NCI-H1417 treated with DMSO at 0.1 percent for 48 hours (cell line): Measurements from ENCODE around the gene KRT79.
"Not testable (repeated sequence)": the region's sequence is repeated elsewhere in the genome, so short reads cannot be mapped to it uniquely, and the experiment has no call there.

ENCODE experiments used
- DNase-seq: peaks from one replicate; lab custom pipeline; 2025; lab: John Stamatoyannopoulos, UW

The KRT79 gene

GRCh38 chr12:52806821-52807543 lies 27.1 kb downstream of the KRT79 start:
- DNase-seq = no peak

- no peak for DNase-seq
These were observed 27.8 kb downstream of the KRT79 start for GRCh38 chr12:52806169-52806811.

DNA sequence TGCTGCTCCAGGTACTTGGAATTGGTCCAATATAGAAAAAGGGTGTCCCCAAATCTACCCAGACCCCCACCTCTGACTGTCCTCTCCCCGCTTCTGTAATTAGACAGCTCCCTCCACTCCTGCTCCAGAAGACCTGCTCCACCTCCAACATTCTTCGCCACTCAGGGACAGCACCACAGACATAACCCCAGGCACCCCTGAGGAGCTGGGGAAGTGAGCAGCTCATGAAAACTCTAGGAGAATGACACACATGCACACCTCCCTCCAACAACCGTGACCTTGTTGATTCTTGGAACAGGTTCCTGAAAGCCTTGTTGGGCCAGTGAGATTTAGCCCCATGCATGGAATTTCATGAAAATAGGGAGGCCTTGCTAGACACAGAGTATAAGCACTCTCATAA lies 28.4 kb downstream of the KRT79 start:
- DNase-seq = no peak

DNA sequence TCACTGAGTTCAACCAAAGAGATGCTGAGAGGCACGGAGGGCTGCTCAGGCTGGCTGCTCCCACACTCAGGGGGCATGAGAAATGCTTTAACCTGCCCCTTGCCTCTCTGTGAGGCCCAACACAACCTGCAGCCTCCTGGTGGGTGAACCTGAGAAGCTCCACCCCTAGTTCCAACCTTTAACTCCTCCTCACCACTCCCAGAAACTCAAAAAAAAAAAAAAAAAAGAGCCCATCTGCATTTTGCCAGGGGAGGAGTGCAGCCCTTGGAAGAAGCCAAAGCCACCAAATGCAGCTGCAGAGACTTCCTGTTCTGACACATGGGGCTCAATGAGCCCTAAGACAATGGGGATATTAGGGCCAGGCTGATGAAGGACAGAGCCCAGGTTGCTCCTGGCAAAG lies 29.1 kb downstream of the KRT79 start:
- no peak for DNase-seq

DNA sequence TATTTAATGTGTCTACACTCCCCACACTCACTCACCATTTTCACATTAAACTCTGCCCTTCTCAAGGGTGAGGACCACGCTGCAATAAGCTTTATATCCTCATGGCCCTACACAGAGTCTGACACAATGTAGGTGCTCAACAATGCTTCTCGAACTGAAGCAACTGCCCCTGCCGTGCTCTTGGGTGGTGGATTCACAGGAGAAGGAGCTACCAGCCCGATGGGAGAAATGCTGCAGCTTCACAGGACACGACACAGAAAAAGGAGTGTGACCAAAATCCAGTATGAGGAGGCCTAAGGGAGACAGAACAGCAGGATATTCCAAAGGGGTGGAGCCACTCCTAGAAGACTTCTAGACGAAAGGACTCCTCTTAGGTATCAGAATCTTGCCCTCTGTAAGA lies 31.7 kb downstream of the KRT79 start:
- no peak for DNase-seq

DNA sequence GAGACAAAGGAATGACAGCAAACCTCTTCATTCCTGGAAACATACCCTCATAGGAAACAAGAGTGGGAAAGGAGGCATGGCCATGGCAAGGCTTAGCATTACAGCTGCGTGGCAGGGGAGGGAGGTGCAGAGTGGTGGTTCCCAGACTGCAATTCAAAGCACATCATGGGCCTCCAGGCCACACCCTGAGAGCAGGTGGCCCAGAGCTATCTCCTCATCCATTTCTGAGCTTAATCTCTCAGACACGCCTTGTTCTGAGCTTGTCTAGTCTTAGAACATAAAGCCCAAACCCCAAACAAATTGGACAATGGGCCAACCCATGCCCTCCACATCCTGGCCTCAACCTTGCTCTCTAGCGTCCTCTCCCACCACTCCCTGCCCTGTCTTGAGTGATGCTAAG lies 32.3 kb downstream of the KRT79 start:
- DNase-seq = no peak

GRCh38 chr12:52800259-52800917 lies 33.7 kb downstream of the KRT79 start:
- no peak for DNase-seq

GRCh38 chr12:52799505-52800211 lies 34.5 kb downstream of the KRT79 start:
- DNase-seq = no peak

DNA sequence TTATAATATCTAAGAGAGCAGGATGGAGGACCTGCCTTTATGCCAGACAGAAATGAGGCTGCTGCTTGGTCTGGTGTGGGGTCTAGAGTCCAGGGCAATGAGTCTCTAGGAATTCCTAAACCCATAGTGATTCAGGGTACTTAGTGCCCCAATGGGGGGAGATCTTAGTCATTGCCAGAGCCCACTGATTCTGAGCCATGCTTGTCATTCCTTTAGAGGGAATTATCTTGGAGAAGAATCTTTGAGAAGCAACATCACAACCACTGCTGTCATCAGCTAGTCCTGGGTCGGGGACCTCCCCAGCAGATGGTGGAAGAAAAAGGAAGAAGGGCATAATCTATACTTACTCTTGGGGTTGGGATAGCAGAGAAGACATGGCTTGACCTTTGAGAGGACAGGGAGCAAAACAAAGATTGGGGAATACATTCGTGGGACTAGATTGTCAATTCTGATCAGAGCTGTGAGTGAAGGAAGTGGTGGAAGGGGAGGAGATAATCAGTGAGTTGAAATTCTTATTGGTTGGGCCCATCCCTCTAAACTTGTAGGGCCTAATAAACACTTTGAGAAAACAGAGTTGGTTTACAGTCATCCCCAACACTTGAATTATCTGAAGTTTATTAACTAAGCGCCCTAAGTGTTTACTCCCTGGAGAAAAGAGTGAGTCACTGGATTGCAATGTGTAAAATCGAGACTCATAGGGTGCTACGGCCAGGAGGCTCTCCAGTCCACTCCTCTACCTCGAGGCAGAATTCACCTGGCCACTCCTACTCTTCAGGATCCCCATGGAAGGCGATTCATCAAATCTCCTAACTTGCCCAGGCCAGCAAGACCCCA lies 35.2 kb downstream of the KRT79 start:
- DNase-seq = no peak

DNA sequence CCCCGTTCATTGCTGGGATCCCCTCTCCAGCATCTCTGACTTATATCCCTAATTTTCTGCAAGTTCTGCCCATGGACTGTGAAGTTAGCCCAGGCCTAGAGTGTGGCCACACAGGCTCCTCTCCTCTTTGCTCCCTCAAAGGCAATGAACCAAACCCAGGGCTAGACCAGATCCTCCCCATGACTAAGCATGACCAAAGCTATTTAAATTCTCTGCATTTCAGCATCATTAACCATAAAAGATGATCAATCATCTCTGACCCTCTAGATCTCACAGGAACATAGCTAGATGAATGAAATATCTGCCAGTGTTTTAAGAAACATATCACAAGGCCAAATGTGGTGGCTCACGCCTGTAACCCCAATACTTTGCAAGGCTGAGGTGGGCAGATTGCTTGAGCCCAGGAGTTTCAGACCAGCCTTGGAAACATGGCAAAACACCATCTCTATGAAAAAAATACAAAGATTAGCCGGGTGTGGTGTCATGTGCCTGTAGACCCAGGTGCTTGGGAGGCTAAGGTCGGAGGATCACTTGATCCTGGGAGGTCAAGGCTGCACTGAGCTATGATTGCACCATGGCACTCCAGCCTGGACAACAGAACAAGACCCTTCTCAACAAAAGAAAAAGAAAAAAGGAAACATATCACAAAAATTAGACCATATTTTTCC lies 36.0 kb downstream of the KRT79 start:
- no peak for DNase-seq

GRCh38 chr12:52797529-52797894 lies 36.6 kb downstream of the KRT79 start:
- DNase-seq = no peak

- no peak for DNase-seq
These were observed 37.1 kb downstream of the KRT79 start for GRCh38 chr12:52796839-52797528.

DNA sequence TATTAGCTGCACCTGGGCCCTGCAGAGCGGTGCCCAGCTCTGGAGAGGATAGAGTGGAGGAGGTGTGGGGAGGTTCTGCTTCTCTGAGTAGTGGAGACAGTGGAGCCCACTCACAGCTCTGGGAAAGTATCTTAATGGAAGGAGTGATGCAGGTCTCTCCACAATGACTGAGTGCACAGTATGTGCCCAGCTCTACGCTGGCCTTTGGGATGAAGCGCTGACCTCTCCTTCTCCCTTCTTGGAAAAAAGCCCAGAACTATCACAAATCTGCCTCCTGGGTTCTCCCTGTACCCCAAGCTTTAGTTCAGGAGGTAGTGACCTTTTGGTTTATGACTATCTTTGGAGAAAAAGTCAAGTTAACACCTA lies 37.7 kb downstream of the KRT79 start:
- DNase-seq = no peak

- no peak for DNase-seq
These were observed 38.2 kb downstream of the KRT79 start, which contains the start of gene KRT3 for GRCh38 chr12:52795694-52796428. Gene KRT3, minus strand, starts transcription at chr12:52796117. Its CDS starts 75 bp downstream, at chr12:52796042.

DNA sequence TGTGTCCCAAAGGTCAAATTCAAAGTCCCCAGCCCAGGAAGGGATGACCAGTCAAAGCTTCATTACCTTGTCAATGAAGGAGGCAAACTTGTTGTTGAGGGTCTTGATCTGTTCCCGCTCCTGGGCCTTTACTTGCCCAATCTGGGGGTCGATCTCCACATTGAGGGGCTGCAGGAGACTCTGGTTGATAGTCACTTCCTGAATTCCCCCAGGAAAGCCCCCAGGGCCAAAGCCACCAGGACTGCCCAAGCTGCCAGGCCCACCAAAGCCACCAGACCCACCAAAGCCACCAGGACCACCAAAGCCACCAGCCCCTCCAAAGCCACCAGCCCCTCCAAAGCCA lies 38.8 kb downstream of the KRT79 start:
- not testable (repeated sequence) for DNase-seq

- no peak for DNase-seq
These were observed 39.4 kb downstream of the KRT79 start for GRCh38 chr12:52794479-52795331.

- no peak for DNase-seq
These were observed 41.7 kb downstream of the KRT79 start for GRCh38 chr12:52792185-52793029.
